ENCODE data around the gene COA1. TPM values are rescaled to one million over a fixed set of nuclear protein-coding genes. Genes with fewer than 3 reads are reported as not detected.
A peak's percentile ranks its signal among the peaks of the same experiment; 100 is the strongest.

The COA1 gene
- polyA plus RNA-seq, 2 of the 4 experiments (the other 2 are of a cell fraction), result 57.5 to 91.4 TPM

DNA sequence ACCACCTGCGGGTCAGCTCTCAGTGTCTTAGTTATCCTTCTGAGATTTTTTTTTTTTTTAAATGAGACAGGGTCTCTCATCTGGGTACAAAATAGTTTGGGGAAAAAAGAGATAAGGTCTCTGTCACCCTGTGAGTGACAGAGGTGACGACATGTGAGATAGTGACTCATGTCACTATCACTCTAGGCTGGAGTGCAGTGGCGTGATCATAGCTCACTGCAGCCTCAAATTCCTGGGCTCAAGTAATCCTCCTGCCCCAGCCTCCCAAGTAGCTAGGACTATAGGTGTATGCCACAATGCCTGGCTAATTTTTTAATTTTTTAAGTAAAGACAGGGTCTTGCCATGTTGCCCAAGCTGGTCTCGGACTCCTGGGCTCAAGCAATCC is 39.6 kb upstream of the COA1 start:
- H3K4me3 ChIP-seq, result no peak overlapping the region
- WGBS (ENCODE audit: missing lambda C conversion rate), result 87% methylated on average over 4 of the region's 4 CpGs
- peaks cover 51% of the 10 kb centered on the region for H3K4me1 ChIP-seq
- H3K27ac ChIP-seq, result peak overlapping the region in 1 of 2 experiments; percentile 70; a peak in 3 of 6 replicates
- CTCF ChIA-PET, result interaction anchor here (0.9 to 2.1 kb wide), 2 partner anchors 69 to 186 kb away, joined by 3 to 8 read pairs; partner anchors contain the start of gene STK17A
- no peaks in the 10 kb centered on the region for H3K9me3 ChIP-seq
- H3K4me2 ChIP-seq, result no peak overlapping the region
- no peak for DNase-seq (ENCODE audit: low read depth in 1 of 2, low spot score in 1 of 2)
- FAIRE-seq, result no peak
- ATAC-seq, result no peak
- POLR2A ChIA-PET, result interaction anchor here (1.3 to 1.6 kb wide), 2 partner anchors 10 to 40 kb away, joined by 3 to 7 read pairs; partner anchors contain the start of genes BLVRA and COA1
- no peak for TF ChIP-seq FOSL2 (IDR thresholded peaks at IDR 0.05)
- TF ChIP-seq FOSL2 (CRISPR knock-in tag; IDR thresholded peaks at IDR 0.05), result 0 out of 2 replicates have a peak, but pooled peaks have one; percentile 6
- no peak for TF ChIP-seq JUNB (IDR thresholded peaks at IDR 0.05)
- TF ChIP-seq MYC (IDR thresholded peaks at IDR 0.05; ENCODE audit: borderline replicate concordance, low read length), result no peak
- TF ChIP-seq TFCP2L1 (CRISPR knock-in tag; IDR thresholded peaks at IDR 0.05), result no peak
- TF ChIP-seq, protein P1, sequence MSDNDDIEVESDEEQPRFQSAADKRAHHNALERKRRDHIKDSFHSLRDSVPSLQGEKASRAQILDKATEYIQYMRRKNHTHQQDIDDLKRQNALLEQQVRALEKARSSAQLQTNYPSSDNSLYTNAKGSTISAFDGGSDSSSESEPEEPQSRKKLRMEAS (IDR thresholded peaks at IDR 0.05), result no peak

DNA sequence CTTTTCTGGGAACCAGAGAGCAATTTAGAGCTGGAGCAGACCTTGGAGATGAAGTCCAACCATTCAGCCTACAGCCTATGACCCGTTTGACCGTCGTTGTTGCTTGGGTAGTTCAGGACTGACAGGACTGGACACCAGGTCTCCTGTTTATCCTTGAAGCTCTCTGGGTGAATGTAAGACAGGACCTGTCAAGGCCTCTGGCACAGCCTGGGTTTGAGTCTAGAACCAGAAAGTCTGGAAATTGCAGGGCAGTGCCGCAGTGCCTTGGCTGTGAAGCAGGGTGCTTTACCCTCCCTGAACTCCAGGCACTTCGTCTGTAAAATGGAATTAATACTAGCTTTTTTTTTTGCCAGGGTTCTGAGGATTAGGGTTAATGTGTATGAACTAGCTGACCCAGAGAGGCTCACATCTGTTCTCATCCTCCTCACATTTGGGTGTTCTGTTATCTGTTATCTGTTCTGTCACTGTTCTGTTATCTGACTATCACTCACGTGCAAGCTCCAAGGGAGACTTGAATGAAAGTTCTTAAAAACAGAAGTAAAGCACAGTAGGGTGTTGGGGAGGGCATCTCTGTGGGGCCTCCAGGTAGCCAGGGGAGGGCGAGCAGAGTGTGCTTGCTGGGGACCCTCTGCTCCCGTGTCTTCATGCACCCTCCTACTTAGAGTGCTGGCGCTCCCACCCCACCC is 39.0 kb upstream of the COA1 start:
- TF ChIP-seq PHF8 (IDR thresholded peaks at IDR 0.05; ENCODE audit: borderline replicate concordance, low read depth) (no peak), HEYL (CRISPR knock-in tag; IDR thresholded peaks at IDR 0.05) (no peak), NFE2L2 (conservative IDR thresholded peaks at IDR 0.05; ENCODE audit: low read length) (no peak), CHD4 (IDR thresholded peaks at IDR 0.05; ENCODE audit: borderline replicate concordance) (no peak), MAZ (IDR thresholded peaks at IDR 0.05; ENCODE audit: borderline replicate concordance, low read depth, low read length) (no peak), CBX8 (IDR thresholded peaks at IDR 0.05) (no peak), ZFP36 (IDR thresholded peaks at IDR 0.05; ENCODE audit: borderline replicate concordance, partially characterized antibody) (no peak)
- TF ChIP-seq, protein P2, sequence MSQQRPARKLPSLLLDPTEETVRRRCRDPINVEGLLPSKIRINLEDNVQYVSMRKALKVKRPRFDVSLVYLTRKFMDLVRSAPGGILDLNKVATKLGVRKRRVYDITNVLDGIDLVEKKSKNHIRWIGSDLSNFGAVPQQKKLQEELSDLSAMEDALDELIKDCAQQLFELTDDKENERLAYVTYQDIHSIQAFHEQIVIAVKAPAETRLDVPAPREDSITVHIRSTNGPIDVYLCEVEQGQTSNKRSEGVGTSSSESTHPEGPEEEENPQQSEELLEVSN (IDR thresholded peaks at IDR 0.05; ENCODE audit: borderline replicate concordance, low read depth), result no peak
- TF ChIP-seq, protein P3, sequence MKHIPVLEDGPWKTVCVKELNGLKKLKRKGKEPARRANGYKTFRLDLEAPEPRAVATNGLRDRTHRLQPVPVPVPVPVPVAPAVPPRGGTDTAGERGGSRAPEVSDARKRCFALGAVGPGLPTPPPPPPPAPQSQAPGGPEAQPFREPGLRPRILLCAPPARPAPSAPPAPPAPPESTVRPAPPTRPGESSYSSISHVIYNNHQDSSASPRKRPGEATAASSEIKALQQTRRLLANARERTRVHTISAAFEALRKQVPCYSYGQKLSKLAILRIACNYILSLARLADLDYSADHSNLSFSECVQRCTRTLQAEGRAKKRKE (CRISPR knock-in tag; IDR thresholded peaks at IDR 0.05; ENCODE audit: low read depth), result no peak
- Histone ChIP-seq H3K27ac (peak overlapping the region in 1 of 2 experiments; percentile 34; a peak in 3 of 6 replicates), H3K4me3 (no peak overlapping the region), H3K9me3 (no peaks in the 10 kb centered on the region), H3K4me2 (no peak overlapping the region), H3K4me1 (peaks cover 57% of the 10 kb centered on the region)
- ChIA-PET POLR2A (interaction anchor here (1.3 to 1.6 kb wide), 2 partner anchors 10 to 39 kb away, joined by 3 to 7 read pairs; partner anchors contain the start of genes BLVRA and COA1), CTCF (interaction anchor here (0.7 to 2.1 kb wide), 3 partner anchors 9 to 186 kb away, joined by 3 to 8 read pairs (median 3); partner anchors contain the start of gene STK17A)
- no peak for FAIRE-seq
- 93% methylated on average over 9 of the region's 9 CpGs for WGBS (ENCODE audit: missing lambda C conversion rate)
- ATAC-seq, result no peak
- DNase-seq (ENCODE audit: low read depth in 1 of 2, low spot score in 1 of 2), result no peak

DNA sequence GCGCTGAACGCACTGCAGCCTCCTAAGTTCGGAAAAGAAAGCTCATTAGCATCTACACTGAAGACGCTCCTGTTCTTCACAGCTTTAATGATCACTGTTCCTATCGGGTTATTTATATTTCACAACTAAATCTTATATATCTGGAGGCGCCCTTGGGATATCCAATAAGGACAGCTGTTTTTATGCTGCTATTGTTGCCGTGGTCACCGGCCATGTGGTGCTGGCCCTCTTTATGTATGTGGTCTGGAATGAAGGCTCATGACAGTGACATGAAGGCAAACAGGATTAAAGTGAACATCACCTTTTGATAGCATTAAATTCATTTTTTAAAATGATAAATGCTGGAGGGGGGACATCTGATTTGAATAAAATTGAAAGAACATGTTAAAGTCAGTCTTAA is 38.0 kb upstream of the COA1 start:
- Histone ChIP-seq H3K4me3 (no peak overlapping the region), H3K4me1 (peaks cover 67% of the 10 kb centered on the region), H3K9me3 (no peaks in the 10 kb centered on the region), H3K27ac (no peak overlapping the region), H3K4me2 (no peak overlapping the region)
- FAIRE-seq (no peak), ATAC-seq (no peak), DNase-seq (ENCODE audit: low read depth in 1 of 2, low spot score in 1 of 2) (no peak)
- ChIA-PET POLR2A (no interaction called here), CTCF (interaction anchor here (1.0 to 2.1 kb wide), 3 partner anchors 9 to 72 kb away, joined by 3 to 8 read pairs (median 3); partner anchors contain the start of gene BLVRA)
- WGBS (ENCODE audit: missing lambda C conversion rate), result 91% methylated on average over 8 of the region's 8 CpGs
- TF ChIP-seq, protein P4, sequence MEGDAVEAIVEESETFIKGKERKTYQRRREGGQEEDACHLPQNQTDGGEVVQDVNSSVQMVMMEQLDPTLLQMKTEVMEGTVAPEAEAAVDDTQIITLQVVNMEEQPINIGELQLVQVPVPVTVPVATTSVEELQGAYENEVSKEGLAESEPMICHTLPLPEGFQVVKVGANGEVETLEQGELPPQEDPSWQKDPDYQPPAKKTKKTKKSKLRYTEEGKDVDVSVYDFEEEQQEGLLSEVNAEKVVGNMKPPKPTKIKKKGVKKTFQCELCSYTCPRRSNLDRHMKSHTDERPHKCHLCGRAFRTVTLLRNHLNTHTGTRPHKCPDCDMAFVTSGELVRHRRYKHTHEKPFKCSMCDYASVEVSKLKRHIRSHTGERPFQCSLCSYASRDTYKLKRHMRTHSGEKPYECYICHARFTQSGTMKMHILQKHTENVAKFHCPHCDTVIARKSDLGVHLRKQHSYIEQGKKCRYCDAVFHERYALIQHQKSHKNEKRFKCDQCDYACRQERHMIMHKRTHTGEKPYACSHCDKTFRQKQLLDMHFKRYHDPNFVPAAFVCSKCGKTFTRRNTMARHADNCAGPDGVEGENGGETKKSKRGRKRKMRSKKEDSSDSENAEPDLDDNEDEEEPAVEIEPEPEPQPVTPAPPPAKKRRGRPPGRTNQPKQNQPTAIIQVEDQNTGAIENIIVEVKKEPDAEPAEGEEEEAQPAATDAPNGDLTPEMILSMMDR (IDR thresholded peaks at IDR 0.05), result no peak
- TF ChIP-seq, protein P5, sequence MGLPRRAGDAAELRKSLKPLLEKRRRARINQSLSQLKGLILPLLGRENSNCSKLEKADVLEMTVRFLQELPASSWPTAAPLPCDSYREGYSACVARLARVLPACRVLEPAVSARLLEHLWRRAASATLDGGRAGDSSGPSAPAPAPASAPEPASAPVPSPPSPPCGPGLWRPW (IDR thresholded peaks at IDR 0.05), result no peak
- TF ChIP-seq EHMT2 (IDR thresholded peaks at IDR 0.05; ENCODE audit: low read depth), result no peak
- TF ChIP-seq, protein P2 (IDR thresholded peaks at IDR 0.05; ENCODE audit: borderline replicate concordance, low read depth), result no peak
- no peak for TF ChIP-seq JUN (IDR thresholded peaks at IDR 0.05)
- TF ChIP-seq CBX2 (IDR thresholded peaks at IDR 0.05; ENCODE audit: borderline replicate concordance, low read depth), result no peak
- TF ChIP-seq, protein P6, sequence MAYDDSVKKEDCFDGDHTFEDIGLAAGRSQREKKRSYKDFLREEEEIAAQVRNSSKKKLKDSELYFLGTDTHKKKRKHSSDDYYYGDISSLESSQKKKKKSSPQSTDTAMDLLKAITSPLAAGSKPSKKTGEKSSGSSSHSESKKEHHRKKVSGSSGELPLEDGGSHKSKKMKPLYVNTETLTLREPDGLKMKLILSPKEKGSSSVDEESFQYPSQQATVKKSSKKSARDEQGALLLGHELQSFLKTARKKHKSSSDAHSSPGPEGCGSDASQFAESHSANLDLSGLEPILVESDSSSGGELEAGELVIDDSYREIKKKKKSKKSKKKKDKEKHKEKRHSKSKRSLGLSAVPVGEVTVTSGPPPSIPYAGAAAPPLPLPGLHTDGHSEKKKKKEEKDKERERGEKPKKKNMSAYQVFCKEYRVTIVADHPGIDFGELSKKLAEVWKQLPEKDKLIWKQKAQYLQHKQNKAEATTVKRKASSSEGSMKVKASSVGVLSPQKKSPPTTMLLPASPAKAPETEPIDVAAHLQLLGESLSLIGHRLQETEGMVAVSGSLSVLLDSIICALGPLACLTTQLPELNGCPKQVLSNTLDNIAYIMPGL (CRISPR knock-in tag; IDR thresholded peaks at IDR 0.05; ENCODE audit: borderline replicate concordance), result no peak
- no peak for TF ChIP-seq ZSCAN20 (CRISPR knock-in tag; IDR thresholded peaks at IDR 0.05)
- TF ChIP-seq CBX8 (IDR thresholded peaks at IDR 0.05), result no peak
- TF ChIP-seq HDAC2 (IDR thresholded peaks at IDR 0.05), result no peak
- no peak for TF ChIP-seq ZFP36 (IDR thresholded peaks at IDR 0.05; ENCODE audit: borderline replicate concordance, partially characterized antibody)
- TF ChIP-seq, protein P7, sequence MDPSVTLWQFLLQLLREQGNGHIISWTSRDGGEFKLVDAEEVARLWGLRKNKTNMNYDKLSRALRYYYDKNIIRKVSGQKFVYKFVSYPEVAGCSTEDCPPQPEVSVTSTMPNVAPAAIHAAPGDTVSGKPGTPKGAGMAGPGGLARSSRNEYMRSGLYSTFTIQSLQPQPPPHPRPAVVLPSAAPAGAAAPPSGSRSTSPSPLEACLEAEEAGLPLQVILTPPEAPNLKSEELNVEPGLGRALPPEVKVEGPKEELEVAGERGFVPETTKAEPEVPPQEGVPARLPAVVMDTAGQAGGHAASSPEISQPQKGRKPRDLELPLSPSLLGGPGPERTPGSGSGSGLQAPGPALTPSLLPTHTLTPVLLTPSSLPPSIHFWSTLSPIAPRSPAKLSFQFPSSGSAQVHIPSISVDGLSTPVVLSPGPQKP (IDR thresholded peaks at IDR 0.05; ENCODE audit: low read depth, low read length), result no peak
- no peak for TF ChIP-seq MAZ (IDR thresholded peaks at IDR 0.05; ENCODE audit: borderline replicate concordance, low read depth, low read length)

All from A549 (cell line).